ENCODE data around the gene ARNT2. TPM values are rescaled to one million over a fixed set of nuclear protein-coding genes. Genes with fewer than 3 reads are reported as not detected.

Gene ARNT2
- total and polyA plus RNA-seq, 2 experiments from 2014 or later = 4.6 to 11.6 TPM

DNA sequence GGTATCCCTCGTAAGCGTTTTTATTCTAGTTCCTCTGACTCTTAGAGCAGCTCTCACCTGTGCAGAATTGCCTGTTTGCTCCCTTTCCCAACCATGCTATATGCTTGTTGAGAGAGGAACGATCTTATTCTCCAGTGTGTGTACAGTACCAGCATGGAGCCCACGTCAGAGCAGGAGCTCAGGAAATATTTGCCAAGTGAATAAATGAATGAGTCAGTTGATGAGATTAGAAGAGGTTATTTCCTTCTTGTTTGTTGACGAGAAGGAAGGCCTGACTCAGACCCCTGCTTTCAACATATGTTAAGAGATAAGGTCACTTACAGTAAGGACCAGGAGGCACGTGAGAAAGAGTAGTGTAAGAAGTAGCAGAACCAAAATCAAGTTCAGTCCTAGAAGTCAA lies 184.6 kb downstream of the ARNT2 start (continued):
- TF ChIP-seq CTCF (conservative IDR thresholded peaks at IDR 0.05; ENCODE audit: low read depth in 2 of 2) (no peak), CREB1 (CRISPR knock-in tag; IDR thresholded peaks at IDR 0.05; ENCODE audit: low read depth) (no peak), STAT1 (IDR thresholded peaks at IDR 0.05; ENCODE audit: unreplicated experiment) (no peak), JUNB (IDR thresholded peaks at IDR 0.05; ENCODE audit: unreplicated experiment) (no peak), NANOG (IDR thresholded peaks at IDR 0.05; ENCODE audit: borderline replicate concordance) (no peak), ZNF331 (CRISPR knock-in tag; IDR thresholded peaks at IDR 0.05; ENCODE audit: low read depth) (no peak), ZNF114 (CRISPR knock-in tag; IDR thresholded peaks at IDR 0.05) (no peak), ETS1 (IDR thresholded peaks at IDR 0.05) (no peak), REST (IDR thresholded peaks at IDR 0.05; ENCODE audit: unreplicated experiment) (no peak), EZH2 (IDR thresholded peaks at IDR 0.05; ENCODE audit: low read depth, unreplicated experiment) (no peak), EZH2phosphoT487 (IDR thresholded peaks at IDR 0.05; ENCODE audit: unreplicated experiment) (no peak)

DNA sequence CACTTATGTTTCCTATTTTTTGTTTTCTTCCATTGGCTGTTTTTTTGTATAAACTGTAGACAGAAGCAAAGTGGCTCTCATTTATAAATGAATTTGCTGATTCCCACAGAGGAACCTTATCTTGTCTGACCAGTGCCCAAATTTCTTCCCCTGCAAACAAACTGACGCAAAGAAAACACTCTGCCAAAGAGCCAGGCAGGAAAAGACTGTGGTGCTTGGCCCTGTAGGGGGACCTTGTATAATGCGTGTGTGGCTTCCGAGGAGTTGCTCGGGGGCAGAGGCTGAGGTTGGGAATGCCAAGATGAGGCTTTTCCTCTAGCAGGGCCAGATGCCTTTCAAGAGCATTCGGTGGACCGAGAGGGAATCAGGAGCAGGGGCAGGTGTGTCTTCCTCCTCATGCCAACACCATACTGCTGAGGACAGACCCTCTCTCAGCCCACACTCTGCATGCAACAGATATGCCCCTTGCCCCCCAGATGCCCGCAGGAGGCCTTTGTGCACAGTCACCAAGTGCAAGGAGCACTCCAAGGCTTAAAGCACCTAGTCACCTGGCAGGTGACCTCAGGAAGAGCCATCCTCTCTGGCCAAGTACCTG lies 186.7 kb downstream of the ARNT2 start:
- peaks cover 5% of the 10 kb centered on the region for H3K27me3 Mint-ChIP-seq (ENCODE audit: insufficient read depth, low read depth, poor library complexity)
- no peak overlapping the region for H3K27ac ChIP-seq (ENCODE audit: low read depth)
- H3K27me3 ChIP-seq (ENCODE audit: insufficient read depth) = no peaks in the 10 kb centered on the region
- ATAC-seq (peak; percentile 34), DNase-seq (ENCODE audit: low spot score) (no peak)
- peaks cover 26% of the 10 kb centered on the region for H3K4me1 Mint-ChIP-seq
- H3K9me3 Mint-ChIP-seq = no peaks in the 10 kb centered on the region
- no peaks in the 10 kb centered on the region; the same call in 2 of the 3 replicates for H3K36me3 Mint-ChIP-seq (ENCODE audit: low read depth)
- H3K4me1 ChIP-seq (ENCODE audit: insufficient read depth) = peaks cover 15% of the 10 kb centered on the region
- H3F3A ChIP-seq (replicated peaks; ENCODE audit: low read depth) = no peaks in the 10 kb centered on the region
- H3K4me3 Mint-ChIP-seq = no peak overlapping the region
- H3K4me3 ChIP-seq = no peak overlapping the region
- H3K79me2 ChIP-seq (replicated peaks; ENCODE audit: insufficient read depth) = no peaks in the 10 kb centered on the region
- H3K36me3 ChIP-seq (ENCODE audit: insufficient read depth) = no peaks in the 10 kb centered on the region
- no peak overlapping the region for H2AFZ ChIP-seq
- H3K9me2 ChIP-seq (ENCODE audit: insufficient read depth) = no peaks in the 10 kb centered on the region
- no peak overlapping the region for H3K27ac Mint-ChIP-seq
- peaks cover 5% of the 10 kb centered on the region; the same call in 1 of the 2 replicates for H4K20me1 ChIP-seq (replicated peaks; ENCODE audit: insufficient read depth)
- H3K4me2 ChIP-seq = no peak overlapping the region
- TF ChIP-seq ETS1 (IDR thresholded peaks at IDR 0.05) (no peak), ZNF331 (CRISPR knock-in tag; IDR thresholded peaks at IDR 0.05; ENCODE audit: low read depth) (no peak), NANOG (IDR thresholded peaks at IDR 0.05; ENCODE audit: borderline replicate concordance) (no peak), CREB1 (CRISPR knock-in tag; IDR thresholded peaks at IDR 0.05; ENCODE audit: low read depth) (no peak)
